ENCODE results near the gene CFAP58. TPM values are rescaled to one million over a fixed set of nuclear protein-coding genes. Genes with fewer than 3 reads are reported as not detected.

The CFAP58 gene
- total RNA-seq, 1 experiment from 2014 or later, result not detected

GRCh38 chr10:104307576-104308438 lies 45.8 kb upstream of the CFAP58 start:
- Mint-ChIP-seq H3K9me3 (ENCODE audit: low read depth, unreplicated experiment) (peaks cover 5% of the 10 kb centered on the region), H3K4me1 (ENCODE audit: low read depth, unreplicated experiment) (peaks cover 9% of the 10 kb centered on the region), H3K27me3 (ENCODE audit: unreplicated experiment) (no peaks in the 10 kb centered on the region), H3K27ac (ENCODE audit: unreplicated experiment) (no peak overlapping the region), H3K36me3 (ENCODE audit: insufficient read depth, unreplicated experiment) (peaks cover 8% of the 10 kb centered on the region), H3K4me3 (ENCODE audit: low read depth, unreplicated experiment) (no peak overlapping the region)
- intact Hi-C loops (cut with micrococcal nuclease; ENCODE audit: unreplicated experiment), result no loop called here
- TF ChIP-seq CTCF (IDR thresholded peaks at IDR 0.05; ENCODE audit: unreplicated experiment), result no peak
- CTCF ChIA-PET, result interaction anchor here (2.6 kb wide), 1 partner anchor 42 kb away, joined by 7 read pairs; no protein-coding TSS in a partner anchor
- DNase-seq, result no peak
- no TSS peak for BruUV-seq (replicated peaks)

GRCh38 chr10:104308439-104308903 lies 45.2 kb upstream of the CFAP58 start:
- no peak for DNase-seq
- Mint-ChIP-seq H3K36me3 (ENCODE audit: insufficient read depth, unreplicated experiment) (peaks cover 8% of the 10 kb centered on the region), H3K27ac (ENCODE audit: unreplicated experiment) (no peak overlapping the region), H3K27me3 (ENCODE audit: unreplicated experiment) (no peaks in the 10 kb centered on the region), H3K4me3 (ENCODE audit: low read depth, unreplicated experiment) (no peak overlapping the region), H3K9me3 (ENCODE audit: low read depth, unreplicated experiment) (no peaks in the 10 kb centered on the region), H3K4me1 (ENCODE audit: low read depth, unreplicated experiment) (peaks cover 9% of the 10 kb centered on the region)
- BruUV-seq (replicated peaks), result no TSS peak
- CTCF ChIA-PET, result no interaction called here
- intact Hi-C loops (cut with micrococcal nuclease; ENCODE audit: unreplicated experiment), result no loop called here
- no peak for TF ChIP-seq CTCF (IDR thresholded peaks at IDR 0.05; ENCODE audit: unreplicated experiment)

GRCh38 chr10:104309980-104310978 lies 43.4 kb upstream of the CFAP58 start:
- CTCF ChIA-PET, result no interaction called here
- peaks cover 9% of the 10 kb centered on the region for H3K4me1 Mint-ChIP-seq (ENCODE audit: low read depth, unreplicated experiment)
- intact Hi-C loops (cut with micrococcal nuclease; ENCODE audit: unreplicated experiment), result no loop called here

More at GRCh38 chr10:104309980-104310978, 43.4 kb upstream of the CFAP58 start:
- H3K36me3 Mint-ChIP-seq (ENCODE audit: insufficient read depth, unreplicated experiment), result peaks cover 8% of the 10 kb centered on the region
- H3K27me3 Mint-ChIP-seq (ENCODE audit: unreplicated experiment), result no peaks in the 10 kb centered on the region
- H3K9me3 Mint-ChIP-seq (ENCODE audit: low read depth, unreplicated experiment), result no peaks in the 10 kb centered on the region
- no TSS peak for BruUV-seq (replicated peaks)
- no peak overlapping the region for H3K4me3 Mint-ChIP-seq (ENCODE audit: low read depth, unreplicated experiment)
- DNase-seq, result no peak
- no peak overlapping the region for H3K27ac Mint-ChIP-seq (ENCODE audit: unreplicated experiment)
- TF ChIP-seq CTCF (IDR thresholded peaks at IDR 0.05; ENCODE audit: unreplicated experiment), result no peak

All from Calu3 (cell line).